Chondrocyte (in vitro differentiated cells): Measurements from ENCODE around the gene PHACTR1. TPM values are rescaled to one million over a fixed set of nuclear protein-coding genes. Genes with fewer than 3 reads are reported as not detected.

ENCODE experiments used
- DNase-seq: peaks from one replicate; pipeline ENCODE4 v3.0.0; 2021; ENCODE audit warnings: mixed read lengths, low spot score
- H3K27ac Mint-ChIP-seq: one replicate; pipeline ENCODE4 v1.8.0; 2021; ENCODE audit warnings: mild to moderate bottlenecking, moderate library complexity, mixed read lengths; ENCODE audit not compliant: unreplicated experiment
- H3K27me3 Mint-ChIP-seq: 2 replicates; pipeline ENCODE4 v1.8.0; 2021; ENCODE audit warnings: low read depth, mixed read lengths
- H3K36me3 Mint-ChIP-seq: 2 replicates; pipeline ENCODE4 v1.8.0; 2021; ENCODE audit warnings: low read depth, mixed read lengths
- H3K4me1 Mint-ChIP-seq: 2 replicates; pipeline ENCODE4 v1.8.0; 2021; ENCODE audit warnings: low read depth, mild to moderate bottlenecking, mixed read lengths
- H3K4me3 Mint-ChIP-seq: one replicate; pipeline ENCODE4 v1.8.0; 2021; ENCODE audit warnings: mild to moderate bottlenecking, moderate library complexity, mixed read lengths; ENCODE audit not compliant: unreplicated experiment
- H3K9me3 Mint-ChIP-seq: 2 replicates; pipeline ENCODE4 v1.8.0; 2021; ENCODE audit warnings: low read depth, mixed read lengths
- CTCF ChIP-seq: fragments of 200-600 bp; sonication (generic); IDR thresholded peaks from 2 replicates; pipeline ENCODE4 v1.5.0; 2021; ENCODE audit warnings: antibody characterized with exemption, mild to moderate bottlenecking, moderate library complexity
- total RNA-seq: library from RNA; stranded (reverse); gene quantifications from 3 replicates; pipeline ENCODE4 v1.2.1, GENCODE V29; 2021

Gene PHACTR1
- total RNA-seq, 1 donor from 2014 or later: 2.1 TPM

GRCh38 chr6:13112921-13113320, 396.4 kb downstream of the PHACTR1 start:
- peaks cover 14% of the 10 kb centered on the region for H3K27me3 Mint-ChIP-seq
- TF ChIP-seq CTCF: no peak
- peaks cover 14% of the 10 kb centered on the region for H3K4me1 Mint-ChIP-seq
- no peak overlapping the region for H3K4me3 Mint-ChIP-seq
- H3K36me3 Mint-ChIP-seq: peaks cover 1% of the 10 kb centered on the region
- H3K9me3 Mint-ChIP-seq: peaks cover 20% of the 10 kb centered on the region
- no peak overlapping the region for H3K27ac Mint-ChIP-seq
- no peak for DNase-seq

- peaks cover 14% of the 10 kb centered on the region for H3K27me3 Mint-ChIP-seq
- H3K27ac Mint-ChIP-seq: no peak overlapping the region
- peaks cover 14% of the 10 kb centered on the region for H3K4me1 Mint-ChIP-seq
- H3K36me3 Mint-ChIP-seq: peaks cover 1% of the 10 kb centered on the region
- DNase-seq: no peak
- no peak for TF ChIP-seq CTCF
- H3K9me3 Mint-ChIP-seq: peaks cover 20% of the 10 kb centered on the region
- H3K4me3 Mint-ChIP-seq: no peak overlapping the region
These were observed 396.8 kb downstream of the PHACTR1 start for GRCh38 chr6:13113376-13113775.

- Mint-ChIP-seq H3K27ac (no peak overlapping the region), H3K36me3 (peaks cover 1% of the 10 kb centered on the region), H3K9me3 (peaks cover 20% of the 10 kb centered on the region), H3K4me1 (peaks cover 14% of the 10 kb centered on the region), H3K4me3 (no peak overlapping the region), H3K27me3 (peaks cover 12% of the 10 kb centered on the region)
- no peak for TF ChIP-seq CTCF
- DNase-seq: no peak
These were observed 397.5 kb downstream of the PHACTR1 start for GRCh38 chr6:13113981-13114593.

GRCh38 chr6:13116155-13116554, 399.6 kb downstream of the PHACTR1 start:
- TF ChIP-seq CTCF: no peak
- H3K4me1 Mint-ChIP-seq: peaks cover 14% of the 10 kb centered on the region
- H3K36me3 Mint-ChIP-seq: no peaks in the 10 kb centered on the region

GRCh38 chr6:13117570-13117969, 401.0 kb downstream of the PHACTR1 start:
- TF ChIP-seq CTCF: no peak
- H3K36me3 Mint-ChIP-seq: no peaks in the 10 kb centered on the region
- no peaks in the 10 kb centered on the region for H3K9me3 Mint-ChIP-seq
- no peak overlapping the region for H3K27ac Mint-ChIP-seq
- H3K4me3 Mint-ChIP-seq: no peak overlapping the region
- peaks cover 27% of the 10 kb centered on the region for H3K27me3 Mint-ChIP-seq
- H3K4me1 Mint-ChIP-seq: peaks cover 14% of the 10 kb centered on the region
- no peak for DNase-seq

More at GRCh38 chr6:13116155-13116554, 399.6 kb downstream of the PHACTR1 start:
- Mint-ChIP-seq H3K27me3 (peaks cover 28% of the 10 kb centered on the region), H3K4me3 (no peak overlapping the region), H3K9me3 (peaks cover 6% of the 10 kb centered on the region), H3K27ac (no peak overlapping the region)
- DNase-seq: no peak
